SK-N-SH (cell line): Measurements from ENCODE around the gene AHCYL1. TPM values are rescaled to one million over a fixed set of nuclear protein-coding genes. Genes with fewer than 3 reads are reported as not detected.

ENCODE experiments used
- CTCF ChIA-PET: fragments of 300-600, 350-600 bp; formaldehyde crosslinking; extraction: SDS; loops from one replicate; lab custom pipeline; 2021; lab: Yijun Ruan, JAX
- POLR2A ChIA-PET: fragments of 350-600 bp; sonication (Branson Sonifier 250); formaldehyde crosslinking; extraction: SDS; loops from one replicate; lab custom pipeline; 2020; ENCODE audit warnings: antibody characterized with exemption, inconsistent platforms; lab: Yijun Ruan, JAX
- DNase-seq: peaks from one replicate; pipeline ENCODE4 v3.0.0; 2012
- H2AFZ ChIP-seq: fragments of 200-600 bp; sonication (generic); 2 replicates; pipeline ENCODE4 v1.8.1; 2016; ENCODE audit warnings: antibody characterized with exemption, mild to moderate bottlenecking, low read depth
- H3F3A ChIP-seq: fragments of 200-600 bp; sonication (generic); replicated peaks from 2 replicates; pipeline ENCODE3; 2016; ENCODE audit warnings: antibody characterized with exemption, mild to moderate bottlenecking; ENCODE audit not compliant: insufficient read depth
- H3K27ac ChIP-seq, 2 experiments: fragments of 200-500 bp in 1 of 2; fragments of 200-600 bp in 1 of 2; sonication (Bioruptor generic) in 1 of 2; sonication (generic), shearing (Covaris generic) in 1 of 2; 2 replicates each; pipeline versions ENCODE4 v1.5.1 to v1.6.1; 2014 to 2016; ENCODE audit warnings: low read depth in 2 of 2, inconsistent platforms in 1 of 2, low read length in 1 of 2, mild to moderate bottlenecking in 1 of 2, mixed read lengths in 1 of 2
- H3K27me3 ChIP-seq: fragments of 200-600 bp; sonication (generic), shearing (Covaris generic); 2 replicates; pipeline ENCODE4 v1.6.1; 2016; ENCODE audit warnings: mixed run types; ENCODE audit not compliant: insufficient read depth
- H3K36me3 ChIP-seq, 2 experiments: fragments of 200-500 bp in 1 of 2; fragments of 200-600 bp in 1 of 2; sonication (Bioruptor generic) in 1 of 2; sonication (generic) in 1 of 2; replicated peaks in 1 of 2; 2 replicates each; pipeline versions ENCODE3 to v1.5.1; 2014 to 2016; ENCODE audit warnings: low read length in 1 of 2, mild to moderate bottlenecking in 1 of 2; ENCODE audit not compliant: insufficient read depth in 2 of 2, control insufficient read depth in 1 of 2
- H3K4me1 ChIP-seq, 2 experiments: fragments of 200-500 bp in 1 of 2; fragments of 200-600 bp in 1 of 2; sonication (Bioruptor generic) in 1 of 2; sonication (generic), shearing (Covaris generic) in 1 of 2; 2 replicates each; pipeline versions ENCODE4 v1.5.1 to v1.6.1; 2014 to 2016; ENCODE audit warnings: low read depth in 1 of 2, low read length in 1 of 2, mixed run types in 1 of 2; ENCODE audit not compliant: insufficient read depth in 2 of 2, control insufficient read depth in 1 of 2
- H3K4me2 ChIP-seq: fragments of 200-600 bp; sonication (generic), shearing (Covaris generic); 2 replicates; pipeline ENCODE4 v1.6.1; 2017; ENCODE audit warnings: mixed run types
- H3K4me3 ChIP-seq, 2 experiments: fragments of 200-500 bp in 1 of 2; fragments of 200-600 bp in 1 of 2; sonication (Bioruptor generic) in 1 of 2; sonication (generic), shearing (Covaris generic) in 1 of 2; 2 replicates each; pipeline versions ENCODE4 v1.5.1 to v1.8.1; 2014 to 2016; ENCODE audit warnings: low read depth in 2 of 2, inconsistent platforms in 1 of 2, low read length in 1 of 2, mild to moderate bottlenecking in 1 of 2, mixed read lengths in 1 of 2, moderate library complexity in 1 of 2
- H3K79me2 ChIP-seq: fragments of 200-600 bp; sonication (generic); 2 replicates; pipeline ENCODE4 v1.8.1; 2017; ENCODE audit warnings: mild to moderate bottlenecking; ENCODE audit not compliant: insufficient read depth
- H3K9ac ChIP-seq: fragments of 200-600 bp; sonication (generic); 2 replicates; pipeline ENCODE4 v1.6.1; 2017; ENCODE audit warnings: mixed run types
- H3K9me2 ChIP-seq: fragments of 200-600 bp; sonication (generic); 2 replicates; pipeline ENCODE4 v1.6.1; 2017; ENCODE audit warnings: mixed run types
- H3K9me3 ChIP-seq: fragments of 200-600 bp; sonication (generic); 2 replicates; pipeline ENCODE4 v1.6.1; 2017; ENCODE audit warnings: mixed run types, mild to moderate bottlenecking, moderate library complexity
- H4K20me1 ChIP-seq: fragments of 200-600 bp; sonication (generic); 2 replicates; pipeline ENCODE4 v1.6.1; 2017; ENCODE audit warnings: mild to moderate bottlenecking, mixed run types; ENCODE audit not compliant: insufficient read depth
- CTCF ChIP-seq: fragments of 200-600 bp; sonication (generic); IDR thresholded peaks from 2 replicates; pipeline ENCODE4 v1.6.1; 2017; ENCODE audit warnings: antibody characterized with exemption, mild to moderate bottlenecking, moderate library complexity
- EP300 ChIP-seq, 2 experiments: IDR thresholded peaks; 2 replicates each; pipeline versions ENCODE4 v1.4.0 to v1.6.1; 2012; ENCODE audit warnings: borderline replicate concordance in 1 of 2, low read depth in 1 of 2, low read length in 1 of 2
- EZH2phosphoT487 ChIP-seq: fragments of 200-600 bp; sonication (generic); IDR thresholded peaks from 2 replicates; pipeline ENCODE4 v1.6.1; 2017; ENCODE audit warnings: low read depth, mixed run types, mild to moderate bottlenecking, antibody characterized with exemption, moderate library complexity, borderline replicate concordance
- FOSL2 ChIP-seq: IDR thresholded peaks from 2 replicates; pipeline ENCODE4 v1.4.0; 2012; ENCODE audit warnings: low read depth, mild to moderate bottlenecking, moderate library complexity, borderline replicate concordance
- FOXM1 ChIP-seq: IDR thresholded peaks from 2 replicates; pipeline ENCODE4 v1.4.0; 2012; ENCODE audit warnings: low read depth, mild to moderate bottlenecking
- GABPA ChIP-seq: IDR thresholded peaks from 2 replicates; pipeline ENCODE4 v1.4.0; 2012; ENCODE audit warnings: low read depth, mild to moderate bottlenecking
- MAX ChIP-seq: IDR thresholded peaks from 2 replicates; pipeline ENCODE4 v1.4.0; 2012; ENCODE audit warnings: low read depth
- NFIC ChIP-seq: IDR thresholded peaks from 2 replicates; pipeline ENCODE4 v1.4.0; 2012; ENCODE audit warnings: borderline replicate concordance
- PBX3 ChIP-seq: IDR thresholded peaks from 2 replicates; pipeline ENCODE4; 2012
- RAD21 ChIP-seq: IDR thresholded peaks from 2 replicates; pipeline ENCODE4 v1.6.1; 2012; ENCODE audit warnings: mild to moderate bottlenecking, low read length
- RCOR1 ChIP-seq: fragments of 150-350 bp; IDR thresholded peaks from 2 replicates; pipeline ENCODE4 v1.6.1; 2017; ENCODE audit warnings: antibody characterized with exemption, low read length
- REST ChIP-seq: IDR thresholded peaks from 2 replicates; pipeline ENCODE4 v1.6.1; 2012; ENCODE audit warnings: mild to moderate bottlenecking, low read depth, low read length, moderate library complexity
- TEAD4 ChIP-seq: IDR thresholded peaks from 2 replicates; pipeline ENCODE4 v1.4.0; 2012; ENCODE audit warnings: mild to moderate bottlenecking, borderline replicate concordance; ENCODE audit not compliant: insufficient read depth
- ZBTB33 ChIP-seq: IDR thresholded peaks from 2 replicates; pipeline ENCODE4 v1.4.0; 2012; ENCODE audit warnings: low read depth, borderline replicate concordance
- WGBS: methylation state at CpG from one replicate; pipeline ENCODE4 v1.1.6; 2017; ENCODE audit warnings: low lambda C conversion rate; 5-methylcytosine and 5-hydroxymethylcytosine counted together
- polyA plus RNA-seq, 3 experiments: library from polyadenylated mRNA; depleted of rRNA; stranded (reverse); fragments of >200 nt; gene quantifications; 2 replicates each; pipeline ENCODE4 v1.2.3, GENCODE V29; 2012

Gene AHCYL1
- polyA plus RNA-seq, 1 of the 3 experiments (the other 2 are of a cell fraction), result 39.7 TPM

- Histone ChIP-seq H2AFZ (no peak overlapping the region), H3K9ac (no peak overlapping the region), H3K9me3 (no peaks in the 10 kb centered on the region), H3K4me3 (no peak overlapping the region), H3F3A (no peaks in the 10 kb centered on the region), H4K20me1 (no peaks in the 10 kb centered on the region), H3K9me2 (no peaks in the 10 kb centered on the region), H3K4me1 (peaks cover 5 to 8% of the 10 kb centered on the region in 2 experiments; a peak in 2 of 4 replicates), H3K27me3 (no peaks in the 10 kb centered on the region), H3K36me3 (no peaks in the 10 kb centered on the region), H3K27ac (no peak overlapping the region), H3K4me2 (no peak overlapping the region), H3K79me2 (no peaks in the 10 kb centered on the region)
- TF ChIP-seq PBX3 (no peak), RAD21 (no peak), NFIC (no peak), FOSL2 (no peak), MAX (no peak), EP300 (IDR thresholded peaks at IDR 0.05; ENCODE audit: borderline replicate concordance in 1 of 2, low read depth in 1 of 2, low read length in 1 of 2) (no peak), CTCF (no peak), GABPA (no peak), TEAD4 (no peak)
- ChIA-PET POLR2A (no interaction called here), CTCF (interaction anchor here (0.8 to 18.3 kb wide), 5 partner anchors 32 to 433 kb away, joined by 3 to 822 read pairs (median 4); no protein-coding TSS in a partner anchor)
- WGBS, result 79% methylated on average over 7 of the region's 9 CpGs
- DNase-seq, result no peak
Measured at GRCh38 chr1:109978761-109979488, 5.6 kb upstream of the AHCYL1 start.

GRCh38 chr1:109979489-109980091 lies 5.0 kb upstream of the AHCYL1 start:
- no peaks in the 10 kb centered on the region for H3K9me2 ChIP-seq
- no peak overlapping the region for H3K9ac ChIP-seq
- POLR2A ChIA-PET, result no interaction called here
- WGBS, result 54% methylated on average over 5 of the region's 5 CpGs
- no peak overlapping the region for H3K4me3 ChIP-seq
- CTCF ChIA-PET, result interaction anchor here (0.9 to 18.3 kb wide), 6 partner anchors 9 to 434 kb away, joined by 3 to 822 read pairs (median 4); no protein-coding TSS in a partner anchor
- 0 out of 2 replicates have a peak overlapping the region, but pooled peaks have one; percentile 4 for H3K4me2 ChIP-seq
- H3K27ac ChIP-seq, result no peak overlapping the region
- H2AFZ ChIP-seq, result 0 out of 2 replicates have a peak overlapping the region, but pooled peaks have one; percentile 33
- H3F3A ChIP-seq, result no peaks in the 10 kb centered on the region
- no peaks in the 10 kb centered on the region for H3K79me2 ChIP-seq
- H3K4me1 ChIP-seq, result peaks cover 8 to 9% of the 10 kb centered on the region in 2 experiments; a peak in 2 of 4 replicates
- no peaks in the 10 kb centered on the region for H4K20me1 ChIP-seq
- no peaks in the 10 kb centered on the region for H3K9me3 ChIP-seq
- DNase-seq, result no peak
- H3K27me3 ChIP-seq, result no peaks in the 10 kb centered on the region
- H3K36me3 ChIP-seq, result no peaks in the 10 kb centered on the region
- TF ChIP-seq MAX (peak; percentile 59; the same call in 1 of the 2 replicates), GABPA (no peak), ZBTB33 (no peak), FOXM1 (no peak), REST (no peak), FOSL2 (peak; percentile 24; the same call in 1 of the 2 replicates), RCOR1 (no peak), EZH2phosphoT487 (no peak), NFIC (peak; percentile 14; the same call in 1 of the 2 replicates)
